AG04449 (cell line): ENCODE results near the gene WNT16.

Experiments used
- CTCF ChIA-PET: fragments of 350-600 bp; formaldehyde crosslinking; extraction: SDS; loops from one replicate; lab custom pipeline; 2021; ENCODE audit warnings: antibody characterized with exemption; lab: Yijun Ruan, JAX
- POLR2A ChIA-PET: fragments of 400-600, 350-600 bp; formaldehyde crosslinking; extraction: SDS; loops from one replicate; lab custom pipeline; 2020; ENCODE audit warnings: antibody characterized with exemption, inconsistent platforms; lab: Yijun Ruan, JAX
- DNase-seq: peaks from one replicate; pipeline ENCODE4 v3.0.0-alpha.2; 2010; ENCODE audit warnings: low read depth, low spot score
- H3K4me3 ChIP-seq: 2 replicates; pipeline ENCODE4 v1.5.1; 2011; ENCODE audit warnings: low read depth, mild to moderate bottlenecking, control low read depth, low read length
- TF ChIP-seq, protein P1 (sequence below): IDR thresholded peaks from one replicate; pipeline ENCODE4 v1.5.1; 2011; ENCODE audit warnings: mild to moderate bottlenecking, moderate library complexity, low read length, control low read depth, inconsistent platforms; ENCODE audit not compliant: insufficient read depth; ENCODE audit errors: missing control alignments

Gene WNT16

DNA sequence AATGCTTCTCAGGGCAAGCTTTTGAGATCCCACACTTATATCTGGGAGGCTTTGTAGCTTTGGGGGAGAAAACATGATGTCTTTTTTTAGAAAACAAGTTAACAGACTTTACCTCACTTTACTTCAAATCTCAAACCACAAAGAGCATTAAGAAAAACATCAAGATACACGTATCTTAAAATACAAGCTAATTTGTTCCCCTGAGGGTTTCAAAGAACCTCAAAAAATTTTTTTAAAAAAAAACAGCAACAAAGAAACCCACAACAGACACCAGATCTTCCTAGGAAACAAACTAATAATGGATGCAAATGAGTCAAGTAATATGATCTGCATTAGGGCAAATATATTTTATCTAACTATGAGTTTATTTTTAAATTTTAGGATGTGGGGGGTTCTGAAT lies 42.6 kb downstream of the WNT16 start:
- no peak overlapping the region for H3K4me3 ChIP-seq
- CTCF ChIA-PET = interaction anchor here (0.8 to 9.3 kb wide), 7 partner anchors 17 to 180 kb away, joined by 3 to 226 read pairs (median 4); partner anchors contain the start of gene FAM3C
- TF ChIP-seq, protein P1, sequence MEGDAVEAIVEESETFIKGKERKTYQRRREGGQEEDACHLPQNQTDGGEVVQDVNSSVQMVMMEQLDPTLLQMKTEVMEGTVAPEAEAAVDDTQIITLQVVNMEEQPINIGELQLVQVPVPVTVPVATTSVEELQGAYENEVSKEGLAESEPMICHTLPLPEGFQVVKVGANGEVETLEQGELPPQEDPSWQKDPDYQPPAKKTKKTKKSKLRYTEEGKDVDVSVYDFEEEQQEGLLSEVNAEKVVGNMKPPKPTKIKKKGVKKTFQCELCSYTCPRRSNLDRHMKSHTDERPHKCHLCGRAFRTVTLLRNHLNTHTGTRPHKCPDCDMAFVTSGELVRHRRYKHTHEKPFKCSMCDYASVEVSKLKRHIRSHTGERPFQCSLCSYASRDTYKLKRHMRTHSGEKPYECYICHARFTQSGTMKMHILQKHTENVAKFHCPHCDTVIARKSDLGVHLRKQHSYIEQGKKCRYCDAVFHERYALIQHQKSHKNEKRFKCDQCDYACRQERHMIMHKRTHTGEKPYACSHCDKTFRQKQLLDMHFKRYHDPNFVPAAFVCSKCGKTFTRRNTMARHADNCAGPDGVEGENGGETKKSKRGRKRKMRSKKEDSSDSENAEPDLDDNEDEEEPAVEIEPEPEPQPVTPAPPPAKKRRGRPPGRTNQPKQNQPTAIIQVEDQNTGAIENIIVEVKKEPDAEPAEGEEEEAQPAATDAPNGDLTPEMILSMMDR = no peak
- DNase-seq = no peak
- POLR2A ChIA-PET = interaction anchor here (1.0 kb wide), 1 partner anchor 25 kb away, joined by 3 read pairs; the partner anchor contains the start of gene FAM3C

GRCh38 chr7:121371883-121372282 lies 43.1 kb downstream of the WNT16 start:
- no peak overlapping the region for H3K4me3 ChIP-seq
- ChIA-PET POLR2A (no interaction called here), CTCF (interaction anchor here (0.8 to 9.3 kb wide), 7 partner anchors 17 to 179 kb away, joined by 3 to 226 read pairs (median 4); partner anchors contain the start of gene FAM3C)
- no peak for DNase-seq
- TF ChIP-seq, protein P1 = no peak

GRCh38 chr7:121372376-121373010 lies 43.7 kb downstream of the WNT16 start:
- H3K4me3 ChIP-seq = no peak overlapping the region
- TF ChIP-seq, protein P1 = no peak
- ChIA-PET POLR2A (no interaction called here), CTCF (interaction anchor here (0.9 to 9.3 kb wide), 8 partner anchors 11 to 176 kb away, joined by 3 to 226 read pairs (median 4); partner anchors contain the start of gene FAM3C)
- DNase-seq = no peak

GRCh38 chr7:121373177-121373576 lies 44.4 kb downstream of the WNT16 start:
- no peak for DNase-seq
- ChIA-PET POLR2A (no interaction called here), CTCF (interaction anchor here (0.6 to 9.3 kb wide), 7 partner anchors 12 to 581 kb away, joined by 3 to 226 read pairs (median 3); partner anchors contain the start of gene FAM3C)
- TF ChIP-seq, protein P1 = no peak
- no peak overlapping the region for H3K4me3 ChIP-seq

DNA sequence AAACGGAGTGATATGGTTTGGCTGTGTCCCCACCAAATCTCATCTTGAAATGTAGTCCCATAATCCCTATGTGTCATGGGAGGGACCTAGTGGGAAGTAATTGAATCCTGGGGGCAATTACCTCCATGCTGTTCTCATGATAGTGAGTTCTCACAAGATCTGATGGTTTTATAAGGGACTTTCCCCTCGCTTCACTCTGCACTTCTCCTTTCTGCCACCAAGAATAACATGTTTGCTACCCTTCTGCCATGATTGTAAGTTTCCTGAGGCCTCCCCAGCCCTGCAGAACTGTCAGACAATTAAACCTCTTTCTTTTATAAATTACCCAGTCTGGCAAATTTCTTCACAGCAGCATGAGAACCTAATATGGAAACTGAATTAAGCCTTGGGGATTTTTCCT lies 48.2 kb downstream of the WNT16 start:
- no peak for DNase-seq
- POLR2A ChIA-PET = no interaction called here
- H3K4me3 ChIP-seq = no peak overlapping the region
- TF ChIP-seq, protein P1 = no peak
- CTCF ChIA-PET = interaction anchor here (2.1 kb wide), 1 partner anchor 19 kb away, joined by 5 read pairs; the partner anchor contains the start of gene FAM3C

DNA sequence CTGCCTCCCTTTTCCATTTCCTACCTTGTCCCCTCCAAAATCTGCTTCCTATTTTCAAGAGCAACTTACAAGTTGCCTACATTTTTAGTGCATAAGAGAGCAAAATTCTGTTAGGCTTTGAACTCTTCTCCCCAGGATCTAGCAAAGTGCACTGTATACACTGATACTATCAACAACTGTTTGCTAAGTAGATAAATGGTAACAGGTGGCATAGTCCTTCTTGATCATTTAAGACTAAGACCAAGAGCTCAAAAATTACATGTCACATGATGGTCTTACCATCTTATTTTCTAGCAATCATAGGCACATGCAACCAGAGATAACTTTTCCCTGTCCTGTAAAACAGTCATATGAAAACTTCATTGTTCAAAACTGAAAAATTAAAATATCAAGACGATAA lies 51.1 kb downstream of the WNT16 start:
- H3K4me3 ChIP-seq = no peak overlapping the region
- ChIA-PET POLR2A (no interaction called here), CTCF (interaction anchor here (0.8 to 4.4 kb wide), 7 partner anchors 10 to 614 kb away, joined by 3 to 31 read pairs (median 6); partner anchors contain the start of gene FAM3C)
- TF ChIP-seq, protein P1 = no peak
- DNase-seq = no peak
